ENCODE data around the gene ZNF514. TPM values are rescaled to one million over a fixed set of nuclear protein-coding genes. Genes with fewer than 3 reads are reported as not detected.

Gene ZNF514
- total RNA-seq, 2 experiments from 2014 or later = 9.7 to 15.3 TPM

DNA sequence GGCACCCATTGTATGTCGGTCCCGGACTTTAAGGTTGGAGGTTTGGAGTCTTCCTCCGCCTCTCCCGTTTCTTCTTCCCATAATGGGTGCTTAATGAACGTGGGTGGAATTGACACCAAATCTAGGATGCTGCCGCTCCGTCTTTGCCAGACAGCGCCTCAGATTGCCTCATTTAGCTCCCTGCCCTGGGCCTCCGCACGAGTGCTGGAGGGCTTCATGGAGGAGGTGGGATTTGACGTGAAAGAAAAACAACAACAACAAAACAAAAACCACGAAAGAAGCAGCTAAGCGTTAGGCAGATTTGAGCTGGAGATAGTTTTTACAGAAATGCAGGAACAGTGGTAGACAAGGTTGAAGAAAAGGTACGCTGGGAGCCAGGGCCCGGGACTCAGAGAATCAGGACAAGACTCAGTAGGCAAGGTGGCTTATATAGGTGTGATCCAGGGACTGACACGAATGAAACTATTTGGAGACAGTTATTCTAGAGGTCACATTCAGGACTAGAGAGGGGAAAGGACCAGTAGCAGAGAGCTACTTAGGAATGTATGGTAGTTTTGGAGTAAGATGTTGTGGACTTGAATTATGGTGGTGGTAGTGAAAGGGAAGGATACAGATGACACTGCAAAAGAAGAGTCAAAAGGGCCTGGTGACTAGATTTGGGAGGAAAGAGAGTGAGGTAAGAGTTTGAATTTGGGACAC lies 6.6 kb upstream of the ZNF514 start:
- POLR2A ChIA-PET = interaction anchor here (0.9 to 3.5 kb wide), 7 partner anchors 11 to 236 kb away, joined by 3 to 20 read pairs (median 4); partner anchors contain the start of genes FAHD2A and MRPS5
- intact Hi-C loops (cut with micrococcal nuclease; ENCODE audit: unreplicated experiment) = no loop called here

DNA sequence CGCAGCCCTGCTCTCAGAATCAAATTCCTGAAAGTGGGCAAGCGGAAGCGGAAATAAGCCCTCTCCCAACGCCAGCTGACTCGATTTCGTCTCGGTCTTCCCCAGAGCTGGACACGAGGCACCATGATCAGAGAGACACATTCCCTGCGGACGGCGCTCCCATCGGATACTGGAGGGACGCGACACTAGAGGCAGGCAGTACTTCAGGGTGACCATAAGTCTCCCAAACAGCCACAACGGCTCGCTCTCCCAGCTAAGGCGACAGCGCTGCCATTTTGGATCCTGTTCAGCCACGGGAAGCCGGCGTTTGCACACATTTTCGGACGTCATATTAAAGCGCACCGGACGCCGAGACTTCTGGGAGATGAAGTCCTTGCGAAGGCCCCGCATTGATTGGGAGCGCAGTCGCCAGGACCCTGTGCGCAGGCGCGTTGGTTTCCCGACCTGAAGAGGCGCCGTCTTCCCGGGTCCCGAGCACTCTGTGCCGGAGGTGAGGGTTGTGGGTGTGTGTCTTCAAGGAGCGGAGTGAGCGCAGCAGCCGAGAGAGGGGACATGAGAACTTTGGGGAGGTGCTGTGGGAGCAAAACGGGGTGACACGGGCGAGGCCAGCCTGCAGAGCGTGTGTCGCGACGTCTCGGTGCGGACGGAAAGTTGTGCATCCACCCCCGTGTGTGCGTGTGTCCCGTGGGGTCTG lies 5.9 kb upstream of the ZNF514 start, which contains the start of gene ZNF2:
ZNF2 (plus strand) TSS at position 439 of the 694 bp plus-strand sequence. CDS start 10,418 bp downstream, outside the sequence.
- TF ChIP-seq, protein P1, sequence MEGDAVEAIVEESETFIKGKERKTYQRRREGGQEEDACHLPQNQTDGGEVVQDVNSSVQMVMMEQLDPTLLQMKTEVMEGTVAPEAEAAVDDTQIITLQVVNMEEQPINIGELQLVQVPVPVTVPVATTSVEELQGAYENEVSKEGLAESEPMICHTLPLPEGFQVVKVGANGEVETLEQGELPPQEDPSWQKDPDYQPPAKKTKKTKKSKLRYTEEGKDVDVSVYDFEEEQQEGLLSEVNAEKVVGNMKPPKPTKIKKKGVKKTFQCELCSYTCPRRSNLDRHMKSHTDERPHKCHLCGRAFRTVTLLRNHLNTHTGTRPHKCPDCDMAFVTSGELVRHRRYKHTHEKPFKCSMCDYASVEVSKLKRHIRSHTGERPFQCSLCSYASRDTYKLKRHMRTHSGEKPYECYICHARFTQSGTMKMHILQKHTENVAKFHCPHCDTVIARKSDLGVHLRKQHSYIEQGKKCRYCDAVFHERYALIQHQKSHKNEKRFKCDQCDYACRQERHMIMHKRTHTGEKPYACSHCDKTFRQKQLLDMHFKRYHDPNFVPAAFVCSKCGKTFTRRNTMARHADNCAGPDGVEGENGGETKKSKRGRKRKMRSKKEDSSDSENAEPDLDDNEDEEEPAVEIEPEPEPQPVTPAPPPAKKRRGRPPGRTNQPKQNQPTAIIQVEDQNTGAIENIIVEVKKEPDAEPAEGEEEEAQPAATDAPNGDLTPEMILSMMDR (conservative IDR thresholded peaks at IDR 0.05; ENCODE audit: low read length) = no peak
- TF ChIP-seq EZH2phosphoT487 (IDR thresholded peaks at IDR 0.05; ENCODE audit: borderline replicate concordance, low read depth, low read length) = no peak
- peak within 1 kb of the TSS; percentile 46 for H3K27ac ChIP-seq (ENCODE audit: low read depth, low read length, poor library complexity, severe bottlenecking)
- peaks cover 17% of the 10 kb centered on the region for H3K4me1 ChIP-seq (ENCODE audit: insufficient read depth, low read length, poor library complexity, severe bottlenecking)
- no TSS peak for BruUV-seq (replicated peaks)
- ChIA-PET CTCF (ENCODE audit: unreplicated experiment) (no interaction called here), POLR2A (interaction anchor here (0.6 to 3.5 kb wide), 11 partner anchors 11 to 1616 kb away, joined by 3 to 20 read pairs (median 3); partner anchors contain the start of genes FAHD2A, MRPS5 and ZNF892)
- H3K79me2 ChIP-seq (ENCODE audit: insufficient read depth, low read depth, low read length) = peaks cover 18% of the 10 kb centered on the region; the same call in 1 of the 2 replicates
- H4K20me1 ChIP-seq (ENCODE audit: insufficient read depth, low read length) = no peaks in the 10 kb centered on the region
- peak; percentile 98 for DNase-seq (ENCODE audit: low spot score)
- H2AFZ ChIP-seq (ENCODE audit: low read length) = peak within 1 kb of the TSS; percentile 79
- H3K36me3 ChIP-seq (ENCODE audit: insufficient read depth, low read length) = no peaks in the 10 kb centered on the region
- H3K4me2 ChIP-seq (ENCODE audit: low read length) = peak within 1 kb of the TSS; percentile 99
- intact Hi-C loops (cut with micrococcal nuclease; ENCODE audit: unreplicated experiment) = loop anchor here (2.0 kb wide), 1 partner anchor 41 kb away; the partner anchor contains the start of gene ZNF892
- H3K9me3 ChIP-seq (ENCODE audit: low read length) = no peaks in the 10 kb centered on the region
- peak within 1 kb of the TSS; percentile 97 for H3K4me3 ChIP-seq (ENCODE audit: low read depth, low read length, poor library complexity, severe bottlenecking)
- no peaks in the 10 kb centered on the region for H3K9me2 ChIP-seq (ENCODE audit: insufficient read depth, low read length)

More for the DNA sequence above, 6.6 kb upstream of the ZNF514 start:
- Histone ChIP-seq H3K4me3 (ENCODE audit: low read depth, low read length, poor library complexity, severe bottlenecking) (peak overlapping the region; percentile 97), H3K9me2 (ENCODE audit: insufficient read depth, low read length) (no peaks in the 10 kb centered on the region), H2AFZ (ENCODE audit: low read length) (peak overlapping the region; percentile 79), H3K9me3 (ENCODE audit: low read length) (no peaks in the 10 kb centered on the region), H4K20me1 (ENCODE audit: insufficient read depth, low read length) (no peaks in the 10 kb centered on the region), H3K4me2 (ENCODE audit: low read length) (peak overlapping the region; percentile 99), H3K4me1 (ENCODE audit: insufficient read depth, low read length, poor library complexity, severe bottlenecking) (peaks cover 17% of the 10 kb centered on the region), H3K27ac (ENCODE audit: low read depth, low read length, poor library complexity, severe bottlenecking) (no peak overlapping the region), H3K36me3 (ENCODE audit: insufficient read depth, low read length) (no peaks in the 10 kb centered on the region), H3K79me2 (ENCODE audit: insufficient read depth, low read depth, low read length) (peaks cover 18% of the 10 kb centered on the region; the same call in 1 of the 2 replicates)
- CTCF ChIA-PET (ENCODE audit: unreplicated experiment) = no interaction called here
- BruUV-seq (replicated peaks) = TSS peak; percentile 89
- TF ChIP-seq EZH2phosphoT487 (IDR thresholded peaks at IDR 0.05; ENCODE audit: borderline replicate concordance, low read depth, low read length) = no peak
- TF ChIP-seq, protein P1 (conservative IDR thresholded peaks at IDR 0.05; ENCODE audit: low read length) = no peak
- DNase-seq (ENCODE audit: low spot score) = no peak
